GM10266 (cell line): ENCODE measurements around the gene HTR5A.

Source experiments
- DNase-seq: peaks from one replicate; pipeline ENCODE4 v3.0.0; 2012; ENCODE audit errors: extremely low spot score
- CTCF ChIP-seq: IDR thresholded peaks from 2 replicates; pipeline ENCODE4 v1.5.1; 2012; ENCODE audit warnings: mild to moderate bottlenecking, low read depth; ENCODE audit not compliant: control insufficient read depth, insufficient read depth; ENCODE audit errors: missing control alignments

HTR5A gene

GRCh38 chr7:155059703-155060102, 10.4 kb upstream of the HTR5A start:
- no peak for TF ChIP-seq CTCF
- DNase-seq = no peak

GRCh38 chr7:155062411-155062810, 7.7 kb upstream of the HTR5A start:
- DNase-seq = no peak
- TF ChIP-seq CTCF = no peak

- no peak for TF ChIP-seq CTCF
- DNase-seq = no peak
These were observed 5.9 kb upstream of the HTR5A start for GRCh38 chr7:155064186-155064585.

DNA sequence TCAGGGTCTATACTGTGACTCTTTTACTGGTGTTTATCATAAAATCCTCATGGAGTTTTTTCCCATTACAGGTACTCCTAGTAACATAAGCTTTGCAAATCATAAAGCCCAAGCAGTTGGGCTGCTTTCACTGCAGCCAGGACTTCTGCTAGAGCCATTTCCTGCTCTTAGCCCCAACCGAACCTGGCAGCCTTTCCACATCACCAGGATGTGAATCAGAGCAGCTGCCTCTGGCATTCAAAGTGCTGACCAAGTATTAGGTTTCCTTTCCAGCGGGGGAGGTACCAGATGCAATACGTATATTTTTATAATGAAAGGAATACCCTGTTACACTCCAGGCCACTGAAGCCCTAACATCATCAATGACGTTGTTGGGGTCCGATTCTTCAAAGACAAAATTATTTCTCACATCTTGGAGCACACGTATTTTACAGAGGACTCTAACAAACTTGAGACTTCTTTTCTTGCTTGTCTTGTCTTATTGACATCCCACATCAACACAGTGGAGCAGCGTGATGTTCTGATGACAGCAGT, 3.6 kb upstream of the HTR5A start:
- TF ChIP-seq CTCF = no peak
- DNase-seq = no peak

GRCh38 chr7:155071121-155071651, 1.1 kb downstream of the HTR5A start:
- no peak for DNase-seq
- no peak for TF ChIP-seq CTCF

DNA sequence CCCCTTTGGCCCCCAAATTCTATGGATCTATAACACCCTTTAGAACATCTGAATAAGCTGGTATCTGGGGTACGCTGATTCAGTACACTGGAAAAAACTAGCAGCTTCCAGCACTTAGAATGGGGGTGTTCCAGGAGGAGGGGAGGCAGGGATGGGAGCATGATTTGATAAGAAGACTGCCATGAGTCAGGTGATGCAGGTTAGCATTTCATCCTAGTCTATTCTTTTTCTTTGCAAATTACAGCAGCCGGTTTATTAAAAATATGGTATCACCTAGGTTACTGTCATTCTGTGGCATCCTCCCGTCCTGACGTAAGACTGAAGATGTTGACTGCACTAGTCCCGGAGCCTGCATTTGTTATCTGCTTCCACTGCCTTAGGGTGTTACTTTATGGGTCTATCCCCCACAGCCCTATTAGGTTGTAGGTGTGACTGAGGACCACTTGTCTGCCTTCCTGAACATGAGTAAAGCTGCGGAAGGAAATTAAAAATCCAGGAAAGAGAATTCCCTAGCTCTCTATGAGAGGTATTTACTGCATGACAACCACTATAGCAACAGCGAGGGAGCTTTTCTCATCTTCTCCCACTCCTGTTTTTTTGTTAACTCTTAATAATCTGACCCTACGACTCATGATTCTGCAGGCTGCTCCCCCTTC, 1.9 kb downstream of the HTR5A start:
- TF ChIP-seq CTCF = no peak
- no peak for DNase-seq

DNA sequence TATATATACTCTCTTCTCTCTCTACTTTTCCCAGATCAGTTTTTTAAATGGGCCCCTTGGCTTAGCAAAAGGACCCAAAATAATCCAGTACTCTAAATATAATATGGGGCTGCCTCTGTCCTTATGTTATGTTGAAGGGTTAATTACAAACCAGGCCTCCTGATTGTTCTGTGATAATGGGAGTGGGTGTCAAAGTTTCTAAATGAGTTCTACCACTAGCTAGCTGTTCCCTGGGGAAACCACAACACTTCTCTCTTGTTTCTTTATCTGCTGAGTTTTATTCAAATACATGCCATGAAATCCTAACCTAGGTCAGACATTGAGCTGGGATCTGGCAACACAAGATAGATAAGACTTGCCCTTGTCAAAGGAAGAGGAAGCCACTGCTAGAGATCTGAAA, 3.8 kb downstream of the HTR5A start:
- no peak for TF ChIP-seq CTCF
- DNase-seq = no peak
